Superior temporal gyrus (tissue), 1 donor: ENCODE results near the gene POLR3H.
"Not testable (repeated sequence)": the region's sequence is repeated elsewhere in the genome, so short reads cannot be mapped to it uniquely, and the experiment has no call there.

ENCODE experiments used
- DNase-seq: peaks from one replicate; pipeline ENCODE4 v3.0.0-alpha.2; 2016; ENCODE audit errors: extremely low spot score

The POLR3H gene

DNA sequence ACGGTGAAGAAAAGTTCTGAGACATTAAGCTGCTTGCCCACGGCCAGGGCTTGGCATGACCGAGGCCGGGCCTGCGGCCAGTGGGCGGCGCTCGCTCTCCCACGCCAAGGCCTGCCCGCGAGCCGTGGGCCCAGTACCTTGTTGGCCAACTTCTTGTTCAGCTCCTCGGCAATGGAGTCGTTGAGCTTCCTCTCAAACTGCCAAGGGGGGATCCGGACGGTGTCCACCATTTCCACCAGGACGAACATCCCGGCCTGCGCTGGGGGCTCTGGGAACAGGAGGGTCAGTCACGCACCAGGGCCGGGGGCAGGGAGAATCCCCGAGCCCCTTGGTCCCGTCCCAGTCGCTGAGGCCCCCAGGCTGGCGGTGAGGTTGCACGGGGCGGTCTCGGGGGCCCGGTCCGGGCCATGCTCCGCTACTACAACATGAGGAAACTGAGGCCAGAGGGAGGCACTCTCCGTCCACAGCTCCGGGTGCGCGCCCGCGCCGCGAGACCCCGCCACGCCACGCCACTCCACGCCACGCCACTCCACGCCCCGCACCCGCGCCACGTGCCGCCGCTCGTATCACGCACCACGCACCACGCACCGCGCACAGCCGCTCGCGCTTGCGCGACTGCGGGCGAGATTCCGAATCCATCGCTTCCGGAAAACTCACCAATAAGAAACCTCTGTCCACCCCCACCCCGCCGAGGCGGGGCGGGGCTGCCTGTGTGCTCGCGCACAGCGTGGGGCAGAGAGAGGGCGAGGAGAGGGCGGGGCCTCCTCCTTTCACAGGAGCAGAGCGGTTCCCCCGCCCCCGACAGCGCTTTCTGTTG is at the start of gene POLR3H:
POLR3H (minus strand) TSS at position 617 of the 817 bp plus-strand sequence; CDS start at position 248, 369 bp downstream.
- DNase-seq, result peak; percentile 98

DNA sequence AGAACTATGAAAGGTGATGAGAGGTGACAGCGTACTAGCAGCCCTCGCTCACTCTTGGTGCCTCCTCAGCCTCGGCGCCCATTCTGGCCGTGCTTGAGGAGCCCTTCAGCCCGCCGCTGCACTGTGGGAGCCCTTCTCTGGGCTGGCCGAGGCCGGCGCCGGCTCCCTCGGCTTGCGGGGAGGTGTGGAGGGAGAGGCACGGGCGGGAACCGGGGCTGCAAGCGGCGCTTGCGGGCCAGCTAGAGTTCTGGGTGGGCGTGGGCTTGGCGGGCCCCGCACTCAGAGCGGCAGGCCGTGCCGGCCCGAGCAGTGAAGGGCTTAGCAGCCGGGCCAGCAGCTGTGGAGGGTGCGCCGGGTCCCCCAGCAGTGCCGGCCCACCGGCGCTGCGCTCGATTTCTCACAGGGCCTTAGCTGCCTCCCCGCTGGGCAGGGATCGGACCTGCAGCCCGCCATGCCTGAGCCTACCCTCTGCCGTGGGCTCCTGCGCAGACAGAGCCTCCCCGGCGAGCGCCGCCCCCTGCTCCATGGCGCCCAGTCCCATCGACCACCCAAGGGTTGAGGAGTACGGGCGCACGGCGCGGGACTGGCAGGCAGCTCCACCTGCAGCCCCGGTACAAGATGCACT is 49.2 kb upstream of the POLR3H start:
- not testable (repeated sequence) for DNase-seq

DNA sequence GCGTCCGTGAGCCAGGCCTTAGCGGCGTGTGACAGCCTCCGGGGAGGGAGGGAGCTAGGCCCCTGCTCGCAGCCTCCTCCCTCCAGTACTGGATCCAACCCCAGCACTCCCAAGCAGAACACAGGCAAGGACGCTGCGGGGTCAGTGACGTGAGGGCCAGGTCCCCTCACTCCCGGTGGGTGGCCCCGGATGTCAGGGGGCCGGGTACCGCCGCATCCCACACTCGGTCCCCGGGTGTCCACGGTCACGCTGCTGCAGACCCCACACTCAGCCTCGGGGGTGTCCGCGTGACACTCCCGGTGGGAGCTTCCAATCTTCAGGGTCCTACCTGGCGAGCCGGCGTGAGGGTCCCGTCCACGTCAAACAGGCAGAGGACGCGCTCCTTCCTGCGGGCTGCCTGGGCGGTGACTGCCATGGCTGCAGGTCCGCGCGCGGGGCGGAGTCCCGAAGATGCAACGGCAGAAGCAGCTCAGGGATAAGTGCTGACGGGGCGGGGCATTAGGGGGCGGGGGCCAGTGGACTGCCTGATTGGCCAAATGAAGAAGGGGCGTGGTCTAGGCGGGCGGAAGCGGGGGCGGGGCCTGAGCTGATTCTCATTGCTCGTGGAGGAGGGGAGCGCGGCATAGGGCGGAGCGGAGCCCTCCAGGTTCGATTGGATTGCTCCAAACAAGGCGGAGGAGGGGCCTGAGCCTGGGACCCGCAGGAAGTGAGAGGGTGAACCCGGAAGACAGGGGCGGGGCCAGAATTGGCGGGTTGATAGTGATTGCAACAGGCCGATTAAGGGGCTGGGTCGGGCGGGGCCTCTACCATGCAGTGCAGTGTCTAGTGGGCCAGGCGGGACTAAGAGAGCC is 45.3 kb upstream of the POLR3H start, which contains the start of gene PMM1:
PMM1 (minus strand) TSS at position 450 of the 851 bp plus-strand sequence; CDS start at position 415, 35 bp downstream.
- peak; percentile 99 for DNase-seq

DNA sequence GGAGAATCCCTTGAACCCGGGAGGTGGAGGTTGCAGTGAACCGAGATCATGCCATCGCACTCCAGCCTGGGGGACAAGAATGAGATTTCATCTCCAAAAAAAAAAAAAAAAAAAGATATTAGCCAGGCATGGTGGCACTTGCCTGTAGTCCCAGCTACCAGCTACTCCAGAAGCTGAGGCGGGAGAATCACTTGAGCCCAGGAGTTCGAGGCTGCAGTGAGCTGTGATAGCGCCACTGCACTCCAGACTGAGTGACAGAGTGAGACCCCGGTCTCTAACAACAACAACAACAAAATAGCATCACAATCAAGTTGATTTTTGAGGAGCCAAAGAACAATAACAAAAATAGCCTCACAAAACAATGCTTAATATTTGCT is 43.1 kb upstream of the POLR3H start:
- DNase-seq, result no peak

- no peak for DNase-seq
Observed at GRCh38 chr22:41585898-41586297, 41.6 kb upstream of the POLR3H start.

GRCh38 chr22:41584881-41585280 is 40.6 kb upstream of the POLR3H start:
- DNase-seq, result no peak

DNA sequence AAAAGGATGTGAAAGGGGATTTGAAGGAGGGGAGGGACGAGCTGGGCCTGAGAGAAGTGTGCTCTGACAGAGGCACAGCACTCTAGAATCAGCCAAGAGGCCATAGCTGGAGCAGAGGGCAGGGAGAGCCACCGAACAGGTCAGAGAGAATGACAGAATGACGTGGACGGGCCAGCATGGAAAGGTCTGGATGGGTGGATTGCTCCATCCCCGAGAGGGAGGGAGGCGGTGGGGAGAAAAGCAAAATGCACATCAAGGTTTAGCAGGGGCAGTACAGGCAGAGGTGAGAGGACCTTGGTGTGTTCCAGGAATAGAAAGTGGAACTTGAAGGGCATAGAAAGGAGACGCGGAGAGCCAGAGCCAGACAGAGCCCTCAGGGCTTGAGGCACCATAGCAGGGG is 38.4 kb upstream of the POLR3H start:
- DNase-seq, result no peak

GRCh38 chr22:41579997-41580355 is 35.7 kb upstream of the POLR3H start:
- no peak for DNase-seq

DNA sequence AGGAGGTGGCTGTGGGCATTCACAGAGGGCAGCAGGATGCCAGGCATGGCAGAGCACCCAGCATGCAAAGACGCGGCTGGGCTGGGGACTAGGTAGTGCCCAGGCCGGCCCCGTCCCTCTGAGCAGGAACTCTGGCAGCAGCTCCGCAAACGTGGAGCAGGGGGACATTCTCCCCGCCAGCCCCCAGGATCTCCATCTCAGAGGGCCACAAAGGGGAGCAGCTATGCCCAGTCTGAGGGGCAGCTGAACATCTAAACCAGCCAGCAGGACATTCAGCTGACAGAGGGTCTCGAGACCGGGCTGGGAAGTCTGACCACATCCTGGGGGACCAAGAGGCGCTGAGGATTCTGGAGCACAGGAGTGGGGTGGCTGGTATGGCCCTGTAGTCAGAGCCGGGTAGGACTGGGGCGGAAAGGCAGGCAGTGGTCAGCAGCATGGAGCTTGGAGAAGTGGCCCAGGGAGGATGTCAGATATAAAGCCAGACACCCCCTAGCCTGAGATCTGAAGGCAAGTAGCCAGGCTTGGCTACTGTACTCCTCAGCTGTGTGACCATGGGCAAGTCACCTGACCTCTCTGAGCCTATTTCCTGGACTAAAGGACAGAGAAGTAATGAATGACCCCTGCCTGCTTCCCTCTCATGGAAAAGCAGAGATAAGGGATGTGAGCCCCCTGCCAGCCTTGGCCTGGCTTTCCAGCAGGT is 35.2 kb upstream of the POLR3H start:
- no peak for DNase-seq

DNA sequence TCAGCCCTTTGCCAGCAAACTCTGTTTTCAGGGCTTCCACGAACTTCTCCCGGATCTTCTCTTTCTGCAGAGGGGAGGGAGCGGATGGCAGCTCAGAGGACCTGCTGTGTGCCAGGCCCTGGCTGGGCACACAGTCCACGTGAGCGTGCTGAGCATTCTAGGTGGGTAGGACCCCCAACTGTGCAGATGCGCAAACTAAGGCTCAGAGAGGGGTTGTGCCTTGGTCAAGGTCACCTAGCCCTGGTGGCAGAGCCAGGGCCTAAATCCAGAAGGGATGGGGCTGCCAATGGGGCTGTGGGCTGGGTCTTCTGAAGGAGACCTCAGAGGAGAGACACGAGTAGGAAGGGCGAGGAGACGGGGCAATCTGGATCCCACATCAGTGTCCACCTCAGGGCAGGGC is 34.5 kb upstream of the POLR3H start:
- no peak for DNase-seq

GRCh38 chr22:41578114-41578513 is 33.8 kb upstream of the POLR3H start:
- DNase-seq, result no peak

GRCh38 chr22:41576877-41577276 is 32.6 kb upstream of the POLR3H start:
- no peak for DNase-seq

- DNase-seq, result no peak
Observed at GRCh38 chr22:41575533-41575932, 31.3 kb upstream of the POLR3H start.

DNA sequence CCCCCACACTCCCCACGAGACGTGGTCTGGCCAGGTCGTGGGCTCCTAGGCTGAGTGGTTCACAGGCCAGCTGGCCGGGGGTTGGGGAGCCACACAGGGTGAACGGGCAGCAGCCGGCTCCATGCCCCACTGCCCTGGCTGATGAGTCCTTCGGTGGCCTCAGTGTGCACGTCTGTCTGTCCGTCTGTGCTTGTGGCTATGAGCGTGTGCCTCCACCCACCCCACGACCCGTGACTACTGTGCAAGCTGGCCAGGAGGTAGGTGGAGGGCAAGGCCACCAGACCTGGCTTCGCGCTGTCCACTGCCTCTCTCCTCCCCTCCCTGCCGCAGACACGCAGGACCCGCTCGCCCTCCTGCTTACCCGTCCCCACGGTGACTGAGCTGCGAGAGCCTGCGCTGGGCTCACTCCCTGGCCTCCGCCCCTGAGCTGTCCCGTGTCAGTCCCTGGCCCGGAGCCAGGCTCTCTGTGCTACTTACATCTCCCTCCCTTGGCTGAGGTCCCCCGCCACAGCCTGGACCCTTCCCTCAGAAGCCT is 30.6 kb upstream of the POLR3H start:
- DNase-seq, result no peak

- no peak for DNase-seq
Observed at GRCh38 chr22:41573677-41574076, 29.4 kb upstream of the POLR3H start.

DNA sequence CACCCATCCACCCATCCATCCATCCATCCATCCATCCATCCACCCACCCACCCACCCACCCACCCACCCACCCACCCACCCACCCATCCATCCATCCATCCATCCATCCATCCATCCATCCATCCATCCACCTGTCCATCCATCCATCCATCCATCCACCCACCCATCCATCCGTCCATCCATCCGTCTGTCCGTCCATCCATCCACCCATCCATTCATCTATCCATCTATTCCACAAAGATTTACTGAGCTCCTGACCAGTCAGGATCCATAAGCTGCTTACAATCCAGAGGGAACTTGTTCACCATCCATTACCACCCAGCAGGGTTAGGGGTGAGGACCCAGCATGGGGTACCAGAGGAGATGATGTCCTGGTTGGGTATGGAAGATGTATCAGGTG is 28.0 kb upstream of the POLR3H start:
- DNase-seq, result not testable (repeated sequence)

DNA sequence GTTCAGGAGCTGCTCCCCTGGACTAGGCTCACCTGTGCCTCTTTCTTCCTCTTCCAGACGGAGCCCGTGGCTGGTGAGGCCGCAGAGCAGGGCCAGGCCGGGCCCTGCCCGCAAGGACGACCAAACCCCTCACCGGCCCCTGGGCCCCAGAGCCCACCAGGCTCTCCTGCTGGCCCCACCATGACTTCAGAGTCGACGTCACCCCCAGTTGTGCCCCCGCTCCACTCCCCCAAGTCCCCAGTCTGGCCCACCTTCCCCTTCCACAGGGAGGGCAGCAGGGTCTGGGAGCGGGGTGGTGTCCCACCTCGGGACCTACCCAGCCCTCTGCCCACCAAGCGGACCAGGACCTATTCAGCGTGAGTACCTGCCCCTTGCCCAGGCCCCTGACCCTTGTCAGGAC is 27.5 kb upstream of the POLR3H start:
- DNase-seq, result no peak

GRCh38 chr22:41570221-41570620 is 26.0 kb upstream of the POLR3H start:
- no peak for DNase-seq

DNA sequence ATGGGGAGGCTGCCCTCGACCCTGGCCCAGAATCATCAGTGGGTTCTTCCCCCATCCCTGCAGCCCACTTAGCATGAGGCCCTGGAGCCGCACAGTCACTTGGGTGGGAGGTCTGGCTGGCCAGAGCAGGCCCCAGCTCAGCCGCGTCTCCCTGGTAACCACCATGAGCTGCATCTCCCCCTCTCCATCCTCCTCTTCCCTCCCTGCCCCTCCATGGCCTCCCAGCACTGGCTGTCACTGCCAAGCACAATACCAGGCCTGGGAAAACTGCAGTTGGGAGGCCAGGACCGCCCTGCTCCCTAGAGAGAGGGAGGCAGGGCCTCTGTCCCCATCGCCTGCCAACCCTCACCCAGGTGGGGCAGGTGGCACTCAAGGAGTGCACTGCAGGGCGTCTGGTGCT is 24.5 kb upstream of the POLR3H start:
- DNase-seq, result no peak

GRCh38 chr22:41567512-41567768 is 23.2 kb upstream of the POLR3H start:
- DNase-seq, result no peak

DNA sequence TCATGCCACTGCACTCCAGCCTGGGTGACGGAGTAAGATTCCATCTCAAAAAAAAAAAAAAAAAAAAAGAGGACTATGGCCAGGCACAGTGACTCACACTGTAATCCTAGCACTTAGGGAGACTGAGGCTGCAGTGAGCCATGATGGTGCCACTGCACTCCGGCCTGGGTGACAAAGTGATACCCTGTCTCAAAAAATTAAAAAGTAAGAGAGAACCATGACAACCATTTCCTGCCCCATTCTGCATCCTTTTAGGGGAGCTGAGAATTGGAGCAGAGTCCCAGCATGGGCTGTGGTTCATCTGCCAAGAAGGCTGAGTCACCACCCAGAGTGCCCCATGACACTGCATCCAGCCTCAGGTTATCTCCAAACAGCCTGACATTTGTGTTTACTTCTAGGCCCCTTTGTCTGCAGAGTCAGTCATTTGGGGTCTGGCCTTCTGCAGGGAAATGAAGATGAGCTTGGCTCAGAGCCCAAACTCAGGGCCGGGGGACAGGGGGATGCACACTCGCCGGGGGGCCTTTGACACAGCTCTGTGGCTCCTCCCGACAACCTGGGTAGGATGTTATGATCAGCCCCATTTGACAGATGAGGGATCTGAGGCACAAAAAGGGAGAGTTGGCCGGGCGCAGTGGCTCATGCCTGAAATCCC is 21.3 kb upstream of the POLR3H start:
- DNase-seq, result no peak
